HAP-1 (cell line): Measurements from ENCODE around the gene NAA50.

Source experiments
- DNase-seq, 2 experiments: peaks; one replicate each; pipeline ENCODE4 v3.0.0-alpha.2; 2016 to 2020; ENCODE audit warnings: low spot score in 2 of 2
- H3K27me3 ChIP-seq: fragments of 250-450 bp; sonication (Bioruptor Pico); 2 replicates; pipeline ENCODE4 v1.5.1; 2020; ENCODE audit warnings: low read depth, mild to moderate bottlenecking, moderate library complexity
- H3K36me3 ChIP-seq: fragments of 250-450 bp; sonication (Bioruptor Pico); replicated peaks from 2 replicates; pipeline ENCODE4 v1.5.1; 2020; ENCODE audit warnings: mild to moderate bottlenecking
- H3K4me1 ChIP-seq: fragments of 250-450 bp; sonication (Bioruptor Pico); 2 replicates; pipeline ENCODE4 v1.5.1; 2020; ENCODE audit warnings: mild to moderate bottlenecking
- H3K4me3 ChIP-seq: fragments of 250-450 bp; sonication (Bioruptor Pico); 2 replicates; pipeline ENCODE4 v1.5.1; 2020; ENCODE audit warnings: mild to moderate bottlenecking, moderate library complexity
- H3K9me3 ChIP-seq: fragments of 250-450 bp; sonication (Bioruptor Pico); 2 replicates; pipeline ENCODE4 v1.5.1; 2020; ENCODE audit warnings: mild to moderate bottlenecking, moderate library complexity
- in situ Hi-C: fragments of 300-500 bp; cut with MboI; formaldehyde crosslinking; loops from 3 replicates; pipeline ENCODE4 v1.14.3; 2020; ENCODE audit warnings: low sequenced_read_pairs, inconsistent platforms, mixed read lengths

The NAA50 gene

GRCh38 chr3:113753376-113753985 lies 7.4 kb upstream of the NAA50 start:
- Histone ChIP-seq H3K36me3 (no peaks in the 10 kb centered on the region), H3K4me1 (peaks cover 25% of the 10 kb centered on the region), H3K4me3 (no peak overlapping the region), H3K27me3 (no peaks in the 10 kb centered on the region), H3K9me3 (no peaks in the 10 kb centered on the region)
- peak in 1 of 2 experiments; percentile 94 for DNase-seq
- in situ Hi-C loops = no loop called here

GRCh38 chr3:113751141-113751540 lies 5.1 kb upstream of the NAA50 start:
- no peak for DNase-seq
- Histone ChIP-seq H3K36me3 (no peaks in the 10 kb centered on the region), H3K4me3 (no peak overlapping the region), H3K9me3 (no peaks in the 10 kb centered on the region), H3K4me1 (peaks cover 32% of the 10 kb centered on the region), H3K27me3 (no peaks in the 10 kb centered on the region)
- in situ Hi-C loops = no loop called here

- peak in 1 of 2 experiments; percentile 39 for DNase-seq
- H3K4me3 ChIP-seq = peak overlapping the region; percentile 84
- in situ Hi-C loops = loop anchor here (25.0 kb wide), 1 partner anchor 165 kb away; no protein-coding TSS in a partner anchor
- H3K36me3 ChIP-seq = no peaks in the 10 kb centered on the region
- no peaks in the 10 kb centered on the region for H3K27me3 ChIP-seq
- H3K9me3 ChIP-seq = no peaks in the 10 kb centered on the region
- H3K4me1 ChIP-seq = peaks cover 31% of the 10 kb centered on the region
These were observed 1.4 kb upstream of the NAA50 start for GRCh38 chr3:113747283-113748046.

- Histone ChIP-seq H3K27me3 (no peaks in the 10 kb centered on the region), H3K4me3 (peak within 1 kb of the TSS; percentile 84), H3K9me3 (no peaks in the 10 kb centered on the region), H3K36me3 (no peaks in the 10 kb centered on the region), H3K4me1 (peaks cover 33% of the 10 kb centered on the region)
- DNase-seq = peak; percentile 92 to 96
- in situ Hi-C loops = loop anchor here (25.0 kb wide), 1 partner anchor 166 kb away; no protein-coding TSS in a partner anchor
These were observed 666 bp upstream of the NAA50 start, which contains the start of gene ATP6V1A for GRCh38 chr3:113746548-113747282. Gene ATP6V1A, plus strand, starts transcription at chr3:113747035. Its CDS starts 31,719 bp downstream, at chr3:113778754.

GRCh38 chr3:113744941-113745755 lies 901 bp downstream of the NAA50 start:
- no peaks in the 10 kb centered on the region for H3K36me3 ChIP-seq
- no peaks in the 10 kb centered on the region for H3K27me3 ChIP-seq
- peaks cover 44% of the 10 kb centered on the region for H3K4me1 ChIP-seq
- in situ Hi-C loops = loop anchor here (25.0 kb wide), 1 partner anchor 167 kb away; no protein-coding TSS in a partner anchor
- H3K4me3 ChIP-seq = peak overlapping the region; percentile 84
- H3K9me3 ChIP-seq = no peaks in the 10 kb centered on the region
- peak; percentile 77 to 91 for DNase-seq

- DNase-seq = no peak
- in situ Hi-C loops = loop anchor here (25.0 kb wide), 1 partner anchor 169 kb away; no protein-coding TSS in a partner anchor
- H3K4me1 ChIP-seq = peaks cover 29% of the 10 kb centered on the region
- H3K27me3 ChIP-seq = no peaks in the 10 kb centered on the region
- peak overlapping the region; percentile 84 for H3K4me3 ChIP-seq
- H3K9me3 ChIP-seq = no peaks in the 10 kb centered on the region
- no peaks in the 10 kb centered on the region for H3K36me3 ChIP-seq
These were observed 2.9 kb downstream of the NAA50 start for GRCh38 chr3:113743006-113743630.

- Histone ChIP-seq H3K27me3 (no peaks in the 10 kb centered on the region), H3K36me3 (no peaks in the 10 kb centered on the region), H3K9me3 (no peaks in the 10 kb centered on the region), H3K4me3 (no peak overlapping the region), H3K4me1 (peaks cover 37% of the 10 kb centered on the region)
- in situ Hi-C loops = loop anchor here (25.0 kb wide), 1 partner anchor 171 kb away; no protein-coding TSS in a partner anchor
- no peak for DNase-seq
These were observed 4.4 kb downstream of the NAA50 start for GRCh38 chr3:113741620-113742019.

GRCh38 chr3:113741086-113741485 lies 5.0 kb downstream of the NAA50 start:
- Histone ChIP-seq H3K4me1 (peaks cover 38% of the 10 kb centered on the region), H3K27me3 (no peaks in the 10 kb centered on the region), H3K4me3 (no peak overlapping the region), H3K9me3 (no peaks in the 10 kb centered on the region), H3K36me3 (peaks cover 3% of the 10 kb centered on the region; the same call in 1 of the 2 replicates)
- in situ Hi-C loops = loop anchor here (25.0 kb wide), 1 partner anchor 171 kb away; no protein-coding TSS in a partner anchor
- DNase-seq = no peak

- H3K9me3 ChIP-seq = no peaks in the 10 kb centered on the region
- H3K27me3 ChIP-seq = no peaks in the 10 kb centered on the region
- DNase-seq = peak; percentile 50 to 74
- in situ Hi-C loops = loop anchor here (25.0 kb wide), 1 partner anchor 176 kb away; no protein-coding TSS in a partner anchor
- peaks cover 35% of the 10 kb centered on the region for H3K4me1 ChIP-seq
- no peak overlapping the region for H3K4me3 ChIP-seq
- H3K36me3 ChIP-seq = peaks cover 13% of the 10 kb centered on the region
These were observed 9.4 kb downstream of the NAA50 start for GRCh38 chr3:113736548-113737089.

- no peak for DNase-seq
- H3K36me3 ChIP-seq = peaks cover 21% of the 10 kb centered on the region
- no peaks in the 10 kb centered on the region for H3K9me3 ChIP-seq
- in situ Hi-C loops = loop anchor here (25.0 kb wide), 1 partner anchor 181 kb away; no protein-coding TSS in a partner anchor
- no peaks in the 10 kb centered on the region for H3K27me3 ChIP-seq
- H3K4me3 ChIP-seq = no peak overlapping the region
- peaks cover 34% of the 10 kb centered on the region for H3K4me1 ChIP-seq
These were observed 14.4 kb downstream of the NAA50 start for GRCh38 chr3:113731694-113732093.

- Histone ChIP-seq H3K27me3 (no peaks in the 10 kb centered on the region), H3K36me3 (peaks cover 23% of the 10 kb centered on the region), H3K4me1 (peaks cover 35% of the 10 kb centered on the region), H3K9me3 (no peaks in the 10 kb centered on the region), H3K4me3 (no peak overlapping the region)
- DNase-seq = peak; percentile 42 to 97
- in situ Hi-C loops = loop anchor here (25.0 kb wide), 1 partner anchor 182 kb away; no protein-coding TSS in a partner anchor
These were observed 15.5 kb downstream of the NAA50 start for GRCh38 chr3:113730550-113730949.

- in situ Hi-C loops = loop anchor here (25.0 kb wide), 1 partner anchor 184 kb away; no protein-coding TSS in a partner anchor
These were observed 17.4 kb downstream of the NAA50 start for GRCh38 chr3:113728661-113729060.

More at GRCh38 chr3:113728661-113729060, 17.4 kb downstream of the NAA50 start:
- DNase-seq = no peak
- Histone ChIP-seq H3K4me1 (peaks cover 38% of the 10 kb centered on the region), H3K27me3 (no peaks in the 10 kb centered on the region), H3K36me3 (peaks cover 26% of the 10 kb centered on the region), H3K4me3 (no peak overlapping the region), H3K9me3 (no peaks in the 10 kb centered on the region)
